ENCODE results near the gene ZPBP2. TPM values are rescaled to one million over a fixed set of nuclear protein-coding genes. Genes with fewer than 3 reads are reported as not detected.

Gene ZPBP2
- total and polyA plus RNA-seq, 2 of the 13 experiments (the other 11 are each of a cell fraction or from before 2014, with no cell fraction given), result not detected

- TF ChIP-seq PRDM10 (CRISPR knock-in tag; IDR thresholded peaks at IDR 0.05; ENCODE audit: low read depth) (no peak; the same call in none of the 2 replicates), ZBTB21 (CRISPR knock-in tag; IDR thresholded peaks at IDR 0.05) (no peak), RFX3 (CRISPR knock-in tag; IDR thresholded peaks at IDR 0.05) (no peak), PHB2 (IDR thresholded peaks at IDR 0.05; ENCODE audit: partially characterized antibody) (no peak), ONECUT2 (CRISPR knock-in tag; IDR thresholded peaks at IDR 0.05) (peak; percentile 50; the same call in 1 of the 2 replicates), NFRKB (IDR thresholded peaks at IDR 0.05) (no peak), PHF5A (CRISPR knock-in tag; IDR thresholded peaks at IDR 0.05; ENCODE audit: low read depth, unreplicated experiment) (peak; percentile 62), MTA1 (CRISPR knock-in tag; IDR thresholded peaks at IDR 0.05; ENCODE audit: borderline replicate concordance) (peak; percentile 84; the same call in 1 of the 2 replicates), BORCS8-MEF2B (CRISPR knock-in tag; IDR thresholded peaks at IDR 0.05) (peak; percentile 99), SMAD1 (CRISPR knock-in tag; IDR thresholded peaks at IDR 0.05; ENCODE audit: borderline replicate concordance, low read depth) (peak; percentile 56; the same call in 1 of the 2 replicates), HNRNPL (IDR thresholded peaks at IDR 0.05; ENCODE audit: low read depth, low read length) (no peak), TEAD3 (CRISPR knock-in tag; optimal IDR thresholded peaks at IDR 0.05; ENCODE audit: borderline replicate concordance) (peak; percentile 66), FOXA3 (CRISPR knock-in tag; IDR thresholded peaks at IDR 0.05) (peak; percentile 72), ZNF567 (CRISPR knock-in tag; IDR thresholded peaks at IDR 0.05; ENCODE audit: borderline replicate concordance) (peak; percentile 83; the same call in 1 of the 2 replicates), ZBTB14 (CRISPR knock-in tag; IDR thresholded peaks at IDR 0.05) (peak; percentile 68), TEF (CRISPR knock-in tag; IDR thresholded peaks at IDR 0.05) (peak; percentile 86; the same call in 1 of the 2 replicates)
- TF ChIP-seq, protein P1, sequence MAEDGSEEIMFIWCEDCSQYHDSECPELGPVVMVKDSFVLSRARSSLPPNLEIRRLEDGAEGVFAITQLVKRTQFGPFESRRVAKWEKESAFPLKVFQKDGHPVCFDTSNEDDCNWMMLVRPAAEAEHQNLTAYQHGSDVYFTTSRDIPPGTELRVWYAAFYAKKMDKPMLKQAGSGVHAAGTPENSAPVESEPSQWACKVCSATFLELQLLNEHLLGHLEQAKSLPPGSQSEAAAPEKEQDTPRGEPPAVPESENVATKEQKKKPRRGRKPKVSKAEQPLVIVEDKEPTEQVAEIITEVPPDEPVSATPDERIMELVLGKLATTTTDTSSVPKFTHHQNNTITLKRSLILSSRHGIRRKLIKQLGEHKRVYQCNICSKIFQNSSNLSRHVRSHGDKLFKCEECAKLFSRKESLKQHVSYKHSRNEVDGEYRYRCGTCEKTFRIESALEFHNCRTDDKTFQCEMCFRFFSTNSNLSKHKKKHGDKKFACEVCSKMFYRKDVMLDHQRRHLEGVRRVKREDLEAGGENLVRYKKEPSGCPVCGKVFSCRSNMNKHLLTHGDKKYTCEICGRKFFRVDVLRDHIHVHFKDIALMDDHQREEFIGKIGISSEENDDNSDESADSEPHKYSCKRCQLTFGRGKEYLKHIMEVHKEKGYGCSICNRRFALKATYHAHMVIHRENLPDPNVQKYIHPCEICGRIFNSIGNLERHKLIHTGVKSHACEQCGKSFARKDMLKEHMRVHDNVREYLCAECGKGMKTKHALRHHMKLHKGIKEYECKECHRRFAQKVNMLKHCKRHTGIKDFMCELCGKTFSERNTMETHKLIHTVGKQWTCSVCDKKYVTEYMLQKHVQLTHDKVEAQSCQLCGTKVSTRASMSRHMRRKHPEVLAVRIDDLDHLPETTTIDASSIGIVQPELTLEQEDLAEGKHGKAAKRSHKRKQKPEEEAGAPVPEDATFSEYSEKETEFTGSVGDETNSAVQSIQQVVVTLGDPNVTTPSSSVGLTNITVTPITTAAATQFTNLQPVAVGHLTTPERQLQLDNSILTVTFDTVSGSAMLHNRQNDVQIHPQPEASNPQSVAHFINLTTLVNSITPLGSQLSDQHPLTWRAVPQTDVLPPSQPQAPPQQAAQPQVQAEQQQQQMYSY (CRISPR knock-in tag; IDR thresholded peaks at IDR 0.05), result peak; percentile 85
- TF ChIP-seq, protein P2, sequence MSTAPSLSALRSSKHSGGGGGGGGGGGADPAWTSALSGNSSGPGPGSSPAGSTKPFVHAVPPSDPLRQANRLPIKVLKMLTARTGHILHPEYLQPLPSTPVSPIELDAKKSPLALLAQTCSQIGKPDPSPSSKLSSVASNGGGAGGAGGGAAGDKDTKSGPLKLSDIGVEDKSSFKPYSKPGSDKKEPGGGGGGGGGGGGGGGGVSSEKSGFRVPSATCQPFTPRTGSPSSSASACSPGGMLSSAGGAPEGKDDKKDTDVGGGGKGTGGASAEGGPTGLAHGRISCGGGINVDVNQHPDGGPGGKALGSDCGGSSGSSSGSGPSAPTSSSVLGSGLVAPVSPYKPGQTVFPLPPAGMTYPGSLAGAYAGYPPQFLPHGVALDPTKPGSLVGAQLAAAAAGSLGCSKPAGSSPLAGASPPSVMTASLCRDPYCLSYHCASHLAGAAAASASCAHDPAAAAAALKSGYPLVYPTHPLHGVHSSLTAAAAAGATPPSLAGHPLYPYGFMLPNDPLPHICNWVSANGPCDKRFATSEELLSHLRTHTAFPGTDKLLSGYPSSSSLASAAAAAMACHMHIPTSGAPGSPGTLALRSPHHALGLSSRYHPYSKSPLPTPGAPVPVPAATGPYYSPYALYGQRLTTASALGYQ (CRISPR knock-in tag; IDR thresholded peaks at IDR 0.05), result peak; percentile 86
These were observed 3.9 kb upstream of the ZPBP2 start, which contains the start of gene IKZF3 (continued) for GRCh38 chr17:39863918-39864746.
